ENCODE results near the gene ZFP92.
A peak's percentile ranks its signal among the peaks of the same experiment; 100 is the strongest.

Gene ZFP92

GRCh38 chrX:153406011-153406410 lies 5.3 kb upstream of the ZFP92 start:
- H3K27ac ChIP-seq, result no peak overlapping the region

GRCh38 chrX:153406903-153407302 lies 4.4 kb upstream of the ZFP92 start:
- Histone ChIP-seq H3K4me3 (no peak overlapping the region), H3K27ac (no peak overlapping the region)

More at GRCh38 chrX:153406011-153406410, 5.3 kb upstream of the ZFP92 start:
- H3K4me3 ChIP-seq, result no peak overlapping the region

- no peak overlapping the region for H3K4me3 ChIP-seq
- H3K27ac ChIP-seq, result no peak overlapping the region
Observed at GRCh38 chrX:153407736-153408135, 3.5 kb upstream of the ZFP92 start.

GRCh38 chrX:153408221-153408721 lies 3.0 kb upstream of the ZFP92 start:
- H3K27ac ChIP-seq, result no peak overlapping the region
- H3K4me3 ChIP-seq, result no peak overlapping the region

- Histone ChIP-seq H3K27ac (no peak overlapping the region), H3K4me3 (no peak overlapping the region)
Observed at GRCh38 chrX:153408871-153409351, 2.4 kb upstream of the ZFP92 start.

- Histone ChIP-seq H3K27ac (no peak overlapping the region), H3K4me3 (no peak overlapping the region)
Observed at GRCh38 chrX:153409414-153410101, 1.7 kb upstream of the ZFP92 start.

- H3K27ac ChIP-seq, result no peak overlapping the region
- no peak overlapping the region for H3K4me3 ChIP-seq
Observed at GRCh38 chrX:153410373-153410772, 899 bp upstream of the ZFP92 start.

GRCh38 chrX:153410888-153411254 lies 401 bp upstream of the ZFP92 start:
- H3K27ac ChIP-seq, result no peak overlapping the region
- H3K4me3 ChIP-seq, result peak overlapping the region in 2 of 7 experiments; percentile 29 to 44

GRCh38 chrX:153411988-153412574 lies 809 bp downstream of the ZFP92 start:
- Histone ChIP-seq H3K27ac (no peak overlapping the region), H3K4me3 (peak overlapping the region; percentile 27 to 44 (median 29))

- H3K4me3 ChIP-seq, result no peak overlapping the region
- no peak overlapping the region for H3K27ac ChIP-seq
Observed at GRCh38 chrX:153412746-153413720, 1.8 kb downstream of the ZFP92 start.

GRCh38 chrX:153413731-153414130 lies 2.5 kb downstream of the ZFP92 start:
- no peak overlapping the region for H3K4me3 ChIP-seq
- H3K27ac ChIP-seq, result no peak overlapping the region

- peak overlapping the region in 1 of 21 experiments; percentile 24 for H3K27ac ChIP-seq
Observed at GRCh38 chrX:153414856-153415510, 3.7 kb downstream of the ZFP92 start.

GRCh38 chrX:153416781-153417450 lies 5.6 kb downstream of the ZFP92 start:
- H3K27ac ChIP-seq, result no peak overlapping the region
- no peak overlapping the region for H3K4me3 ChIP-seq

More at GRCh38 chrX:153414856-153415510, 3.7 kb downstream of the ZFP92 start:
- no peak overlapping the region for H3K4me3 ChIP-seq

- no peak overlapping the region for H3K4me3 ChIP-seq
- H3K27ac ChIP-seq, result no peak overlapping the region
Observed at GRCh38 chrX:153417637-153418036, 6.4 kb downstream of the ZFP92 start.

GRCh38 chrX:153420851-153421599 lies 9.8 kb downstream of the ZFP92 start:
- no peak overlapping the region for H3K27ac ChIP-seq

GRCh38 chrX:153421856-153422255 lies 10.6 kb downstream of the ZFP92 start:
- Histone ChIP-seq H3K4me3 (no peak overlapping the region), H3K27ac (no peak overlapping the region)

More at GRCh38 chrX:153420851-153421599, 9.8 kb downstream of the ZFP92 start:
- no peak overlapping the region for H3K4me3 ChIP-seq

- H3K27ac ChIP-seq, result no peak overlapping the region
- H3K4me3 ChIP-seq, result no peak overlapping the region
Observed at GRCh38 chrX:153423652-153424051, 12.4 kb downstream of the ZFP92 start.

GRCh38 chrX:153426204-153426603 lies 14.9 kb downstream of the ZFP92 start:
- Histone ChIP-seq H3K27ac (no peak overlapping the region), H3K4me3 (no peak overlapping the region)

All from skin epidermis (tissue), 12 donors.